ENCODE data around the gene SPA17. TPM values are rescaled to one million over a fixed set of nuclear protein-coding genes. Genes with fewer than 3 reads are reported as not detected.

SPA17 gene
- total RNA-seq, 4 donors from 2014 or later = 0.88 to 3.6 (median 1.1) TPM; not detected in 1

DNA sequence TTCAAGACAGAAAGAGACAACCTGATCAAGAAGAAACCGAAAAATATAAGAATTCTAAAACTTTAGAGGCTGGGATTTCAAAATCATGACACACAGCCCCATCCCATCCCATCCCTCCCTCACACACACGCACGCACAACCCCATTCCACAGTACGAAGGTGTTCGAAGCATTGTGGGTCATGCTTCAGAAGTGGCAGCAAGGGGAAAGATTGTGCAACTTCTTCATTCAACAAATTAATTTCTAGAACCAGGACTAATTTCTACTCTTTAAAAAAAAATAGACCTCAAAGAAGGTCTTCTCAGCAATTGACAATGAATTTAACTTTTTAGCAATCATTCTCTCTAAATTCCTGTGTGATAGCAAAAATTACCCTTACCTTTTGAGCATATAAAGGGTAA lies 867 bp downstream of the SPA17 start:
- H3K27ac ChIP-seq = no peak overlapping the region
- H3K27me3 ChIP-seq = no peaks in the 10 kb centered on the region
- H3K4me1 ChIP-seq = peaks cover 0 to 7% (median 2%) of the 10 kb centered on the region in 4 donors
- H3K4me3 ChIP-seq = peak overlapping the region in 1 of 4 donors; percentile 83
- no peak for TF ChIP-seq POLR2A (IDR thresholded peaks at IDR 0.05)
- TF ChIP-seq, protein P1, sequence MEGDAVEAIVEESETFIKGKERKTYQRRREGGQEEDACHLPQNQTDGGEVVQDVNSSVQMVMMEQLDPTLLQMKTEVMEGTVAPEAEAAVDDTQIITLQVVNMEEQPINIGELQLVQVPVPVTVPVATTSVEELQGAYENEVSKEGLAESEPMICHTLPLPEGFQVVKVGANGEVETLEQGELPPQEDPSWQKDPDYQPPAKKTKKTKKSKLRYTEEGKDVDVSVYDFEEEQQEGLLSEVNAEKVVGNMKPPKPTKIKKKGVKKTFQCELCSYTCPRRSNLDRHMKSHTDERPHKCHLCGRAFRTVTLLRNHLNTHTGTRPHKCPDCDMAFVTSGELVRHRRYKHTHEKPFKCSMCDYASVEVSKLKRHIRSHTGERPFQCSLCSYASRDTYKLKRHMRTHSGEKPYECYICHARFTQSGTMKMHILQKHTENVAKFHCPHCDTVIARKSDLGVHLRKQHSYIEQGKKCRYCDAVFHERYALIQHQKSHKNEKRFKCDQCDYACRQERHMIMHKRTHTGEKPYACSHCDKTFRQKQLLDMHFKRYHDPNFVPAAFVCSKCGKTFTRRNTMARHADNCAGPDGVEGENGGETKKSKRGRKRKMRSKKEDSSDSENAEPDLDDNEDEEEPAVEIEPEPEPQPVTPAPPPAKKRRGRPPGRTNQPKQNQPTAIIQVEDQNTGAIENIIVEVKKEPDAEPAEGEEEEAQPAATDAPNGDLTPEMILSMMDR (IDR thresholded peaks at IDR 0.05) = no peak
- no peaks in the 10 kb centered on the region for H3K9me3 ChIP-seq
- DNase-seq = no peak
- H3K36me3 ChIP-seq = no peaks in the 10 kb centered on the region

DNA sequence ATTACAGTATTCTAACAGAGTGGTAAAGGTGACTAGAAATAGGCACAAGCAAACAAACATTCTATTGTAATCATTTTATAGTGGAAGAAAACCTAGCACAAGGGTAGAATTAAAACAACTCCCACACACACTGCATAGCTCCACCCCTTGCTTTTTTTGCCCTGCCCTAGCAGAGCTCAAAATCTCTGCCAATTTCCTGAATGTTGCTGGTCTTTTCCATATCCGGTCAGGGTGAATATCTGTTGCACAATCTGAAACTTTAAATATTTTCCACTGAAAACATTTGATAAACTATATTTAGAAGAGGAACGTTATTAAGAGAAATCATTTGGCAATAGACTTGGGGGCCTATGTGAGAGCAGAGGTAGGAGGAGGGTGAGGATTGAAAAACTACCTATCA lies 2.7 kb downstream of the SPA17 start:
- TF ChIP-seq, protein P1 (IDR thresholded peaks at IDR 0.05) = no peak
- TF ChIP-seq POLR2A (IDR thresholded peaks at IDR 0.05) = no peak
- peak overlapping the region in 3 of 4 donors; percentile 5 to 42 (median 13) for H3K27ac ChIP-seq
- no peak overlapping the region for H3K4me3 ChIP-seq
- no peaks in the 10 kb centered on the region for H3K9me3 ChIP-seq
- no peak for DNase-seq
- no peaks in the 10 kb centered on the region for H3K36me3 ChIP-seq
- H3K4me1 ChIP-seq = peaks cover 0 to 7% (median 2%) of the 10 kb centered on the region in 4 donors
- H3K27me3 ChIP-seq = no peaks in the 10 kb centered on the region

GRCh38 chr11:124678416-124678815 lies 4.7 kb downstream of the SPA17 start:
- TF ChIP-seq, protein P1 (IDR thresholded peaks at IDR 0.05) = no peak
- TF ChIP-seq POLR2A (IDR thresholded peaks at IDR 0.05) = no peak
- H3K27me3 ChIP-seq = no peaks in the 10 kb centered on the region

GRCh38 chr11:124681421-124681820 lies 7.7 kb downstream of the SPA17 start:
- Histone ChIP-seq H3K27ac (no peak overlapping the region), H3K36me3 (no peaks in the 10 kb centered on the region), H3K9me3 (peaks cover 0 to 4% (median 0%) of the 10 kb centered on the region in 4 donors), H3K27me3 (no peaks in the 10 kb centered on the region), H3K4me1 (no peaks in the 10 kb centered on the region), H3K4me3 (no peak overlapping the region)
- TF ChIP-seq POLR2A (IDR thresholded peaks at IDR 0.05) = no peak
- TF ChIP-seq, protein P1 (IDR thresholded peaks at IDR 0.05) = no peak
- DNase-seq = no peak

More at GRCh38 chr11:124678416-124678815, 4.7 kb downstream of the SPA17 start:
- Histone ChIP-seq H3K9me3 (peaks cover 0 to 4% (median 0%) of the 10 kb centered on the region in 4 donors), H3K4me1 (peaks cover 0 to 3% (median 0%) of the 10 kb centered on the region in 4 donors), H3K4me3 (no peak overlapping the region), H3K36me3 (no peaks in the 10 kb centered on the region), H3K27ac (no peak overlapping the region)
- no peak for DNase-seq

GRCh38 chr11:124682443-124682842 lies 8.7 kb downstream of the SPA17 start:
- no peak overlapping the region for H3K27ac ChIP-seq
- no peak overlapping the region for H3K4me3 ChIP-seq
- no peaks in the 10 kb centered on the region for H3K4me1 ChIP-seq
- peaks cover 0 to 4% (median 0%) of the 10 kb centered on the region in 4 donors for H3K9me3 ChIP-seq
- DNase-seq = no peak
- TF ChIP-seq, protein P1 (IDR thresholded peaks at IDR 0.05) = no peak
- H3K36me3 ChIP-seq = no peaks in the 10 kb centered on the region
- no peaks in the 10 kb centered on the region for H3K27me3 ChIP-seq

- no peak for TF ChIP-seq POLR2A (IDR thresholded peaks at IDR 0.05)
- TF ChIP-seq, protein P1 (IDR thresholded peaks at IDR 0.05) = no peak
- Histone ChIP-seq H3K4me1 (no peaks in the 10 kb centered on the region), H3K27ac (no peak overlapping the region)
These were observed 19.4 kb downstream of the SPA17 start for GRCh38 chr11:124693142-124693541.

More at GRCh38 chr11:124693142-124693541, 19.4 kb downstream of the SPA17 start:
- H3K27me3 ChIP-seq = no peaks in the 10 kb centered on the region
- H3K4me3 ChIP-seq = no peak overlapping the region
- DNase-seq = no peak
- H3K36me3 ChIP-seq = no peaks in the 10 kb centered on the region
- H3K9me3 ChIP-seq = no peaks in the 10 kb centered on the region
